GM08714 (cell line): ENCODE results near the gene TLE2.
A peak's percentile ranks its signal among the peaks of the same experiment; 100 is the strongest.
"Not testable (repeated sequence)": the region's sequence is repeated elsewhere in the genome, so short reads cannot be mapped to it uniquely, and the experiment has no call there.

Experiments used
- H3K4me3 ChIP-seq: fragments of 200-500 bp; sonication (Bioruptor generic); 2 replicates; pipeline ENCODE4 v1.5.1; 2014; ENCODE audit warnings: mild to moderate bottlenecking, low read length, inconsistent platforms
- ZNF274 ChIP-seq: IDR thresholded peaks from 2 replicates; pipeline ENCODE4 v1.6.1; 2012; ENCODE audit warnings: mild to moderate bottlenecking, low read depth, low read length

The TLE2 gene

GRCh38 chr19:2981898-2982297, 47.2 kb downstream of the TLE2 start:
- no peak overlapping the region for H3K4me3 ChIP-seq
- TF ChIP-seq ZNF274, result no peak

- no peak overlapping the region for H3K4me3 ChIP-seq
- no peak for TF ChIP-seq ZNF274
These were observed 50.3 kb downstream of the TLE2 start for GRCh38 chr19:2978772-2979171.

- no peak overlapping the region for H3K4me3 ChIP-seq
- no peak for TF ChIP-seq ZNF274
These were observed 50.8 kb downstream of the TLE2 start for GRCh38 chr19:2978166-2978767.

GRCh38 chr19:2977746-2978138, 51.3 kb downstream of the TLE2 start:
- no peak for TF ChIP-seq ZNF274
- H3K4me3 ChIP-seq, result peak overlapping the region; percentile 13; the same call in 1 of the 2 replicates

- H3K4me3 ChIP-seq, result peak within 1 kb of the TSS; percentile 78
- TF ChIP-seq ZNF274, result no peak
These were observed 51.9 kb downstream of the TLE2 start, which contains the start of gene TLE6 for GRCh38 chr19:2977001-2977745. TLE6 (plus strand) TSS chr19:2977564; CDS start chr19:2978234, 670 bp downstream.

- H3K4me3 ChIP-seq, result peak overlapping the region; percentile 78
- TF ChIP-seq ZNF274, result no peak
These were observed 52.5 kb downstream of the TLE2 start for GRCh38 chr19:2976609-2977000.

- TF ChIP-seq ZNF274, result no peak
- H3K4me3 ChIP-seq, result no peak overlapping the region
These were observed 54.6 kb downstream of the TLE2 start for GRCh38 chr19:2974342-2975041.

- H3K4me3 ChIP-seq, result no peak overlapping the region
- no peak for TF ChIP-seq ZNF274
These were observed 55.9 kb downstream of the TLE2 start for GRCh38 chr19:2973229-2973628.

GRCh38 chr19:2970201-2970835, 58.8 kb downstream of the TLE2 start:
- no peak for TF ChIP-seq ZNF274
- no peak overlapping the region for H3K4me3 ChIP-seq

GRCh38 chr19:2969104-2969504, 60.0 kb downstream of the TLE2 start:
- no peak overlapping the region for H3K4me3 ChIP-seq
- no peak for TF ChIP-seq ZNF274

- H3K4me3 ChIP-seq, result no peak overlapping the region
- TF ChIP-seq ZNF274, result no peak
These were observed 61.1 kb downstream of the TLE2 start for GRCh38 chr19:2967972-2968371.

GRCh38 chr19:2964874-2965273, 64.2 kb downstream of the TLE2 start:
- TF ChIP-seq ZNF274, result no peak
- H3K4me3 ChIP-seq, result no peak overlapping the region

- not testable (repeated sequence) for H3K4me3 ChIP-seq
These were observed 65.4 kb downstream of the TLE2 start for GRCh38 chr19:2963631-2964030.

GRCh38 chr19:2963122-2963521, 66.0 kb downstream of the TLE2 start:
- H3K4me3 ChIP-seq, result no peak overlapping the region
- no peak for TF ChIP-seq ZNF274
